Colonic mucosa (tissue), 4 donors: ENCODE measurements around the gene PAPPA. TPM values are rescaled to one million over a fixed set of nuclear protein-coding genes. Genes with fewer than 3 reads are reported as not detected.

Experiments
- DNase-seq: peaks from one replicate; pipeline ENCODE4 v3.0.0-alpha.2; 2020
- H3K27ac ChIP-seq: fragments of 200-600 bp; one replicate; pipeline ENCODE4 v1.8.0; 2021
- H3K27me3 ChIP-seq: fragments of 200-600 bp; one replicate; pipeline ENCODE4 v1.8.0; 2021
- H3K36me3 ChIP-seq: fragments of 200-600 bp; one replicate; pipeline ENCODE4 v1.8.0; 2021
- H3K4me1 ChIP-seq: fragments of 200-600 bp; one replicate; pipeline ENCODE4 v1.8.0; 2021; ENCODE audit warnings: mild to moderate bottlenecking
- H3K4me3 ChIP-seq: fragments of 200-600 bp; one replicate; pipeline ENCODE4 v1.8.0; 2021
- H3K9ac ChIP-seq, 2 donors: one replicate each; pipeline ENCODE4 v1.7.0; 2013; ENCODE audit warnings: control low read depth in 2 of 2, low read depth in 2 of 2, low read length in 2 of 2
- H3K9me3 ChIP-seq: fragments of 200-600 bp; one replicate; pipeline ENCODE4 v1.8.0; 2021
- CTCF ChIP-seq: fragments of 200-600 bp; IDR thresholded peaks from one replicate; pipeline ENCODE4 v1.8.0; 2022; ENCODE audit warnings: antibody characterized with exemption, mild to moderate bottlenecking
- intact Hi-C: fragments of 100-400 bp; cut with DNase I; formaldehyde crosslinking; loops from one replicate; pipeline ENCODE4 v1.14.1; 2022
- total RNA-seq, 2 donors: library from RNA; stranded (reverse); fragmentation: NEBNext Ultra II Directional in 1 of 2; extraction: Animal tissue kit (Norgen Biotek cat#: 25700) in 1 of 2; gene quantifications; one replicate each; pipeline ENCODE4 v1.2.1, GENCODE V29; 2021
- donor health status: healthy.
- donor health status: DM: no; HTN: no; CAD: no.
- donor health status: DM: no; HTN: no; CAD: no.

Gene PAPPA
- total RNA-seq, 2 donors from 2014 or later = 0.99 to 1.2 TPM

GRCh38 chr9:116416421-116416820, 262.8 kb downstream of the PAPPA start:
- Histone ChIP-seq H3K4me3 (no peak overlapping the region), H3K4me1 (no peaks in the 10 kb centered on the region), H3K9ac (no peak overlapping the region), H3K36me3 (no peaks in the 10 kb centered on the region), H3K27me3 (no peaks in the 10 kb centered on the region), H3K27ac (no peak overlapping the region), H3K9me3 (no peaks in the 10 kb centered on the region)
- TF ChIP-seq CTCF = no peak
- intact Hi-C loops = no loop called here
- no peak for DNase-seq

GRCh38 chr9:116417464-116417863, 263.9 kb downstream of the PAPPA start:
- intact Hi-C loops = no loop called here
- no peak for DNase-seq
- Histone ChIP-seq H3K9ac (no peak overlapping the region), H3K4me1 (no peaks in the 10 kb centered on the region), H3K27ac (no peak overlapping the region), H3K9me3 (no peaks in the 10 kb centered on the region), H3K27me3 (no peaks in the 10 kb centered on the region), H3K36me3 (no peaks in the 10 kb centered on the region), H3K4me3 (no peak overlapping the region)
- TF ChIP-seq CTCF = no peak

- H3K9me3 ChIP-seq = no peaks in the 10 kb centered on the region
- H3K27me3 ChIP-seq = no peaks in the 10 kb centered on the region
- H3K9ac ChIP-seq = no peak overlapping the region
- TF ChIP-seq CTCF = no peak
- no peaks in the 10 kb centered on the region for H3K4me1 ChIP-seq
- no peak for DNase-seq
- intact Hi-C loops = no loop called here
- H3K36me3 ChIP-seq = no peaks in the 10 kb centered on the region
- no peak overlapping the region for H3K4me3 ChIP-seq
- no peak overlapping the region for H3K27ac ChIP-seq
These were observed 265.6 kb downstream of the PAPPA start for GRCh38 chr9:116419181-116419580.

- H3K4me1 ChIP-seq = no peaks in the 10 kb centered on the region
- H3K9me3 ChIP-seq = no peaks in the 10 kb centered on the region
- no peak for TF ChIP-seq CTCF
- intact Hi-C loops = loop anchor here (10.0 kb wide), 1 partner anchor 56 kb away; no protein-coding TSS in a partner anchor
- no peak overlapping the region for H3K27ac ChIP-seq
- H3K9ac ChIP-seq = no peak overlapping the region
- no peak for DNase-seq
- no peaks in the 10 kb centered on the region for H3K27me3 ChIP-seq
- H3K36me3 ChIP-seq = no peaks in the 10 kb centered on the region
- no peak overlapping the region for H3K4me3 ChIP-seq
These were observed 267.5 kb downstream of the PAPPA start for GRCh38 chr9:116420993-116421538.

GRCh38 chr9:116422119-116422979, 268.8 kb downstream of the PAPPA start:
- DNase-seq = no peak
- intact Hi-C loops = loop anchor here (10.0 kb wide), 1 partner anchor 58 kb away; no protein-coding TSS in a partner anchor
- no peak overlapping the region for H3K9ac ChIP-seq

More at GRCh38 chr9:116422119-116422979, 268.8 kb downstream of the PAPPA start:
- no peaks in the 10 kb centered on the region for H3K4me1 ChIP-seq
- no peaks in the 10 kb centered on the region for H3K36me3 ChIP-seq
- no peak overlapping the region for H3K4me3 ChIP-seq
- no peak for TF ChIP-seq CTCF
- no peaks in the 10 kb centered on the region for H3K9me3 ChIP-seq
- no peak overlapping the region for H3K27ac ChIP-seq
- no peaks in the 10 kb centered on the region for H3K27me3 ChIP-seq
